Occipital lobe (tissue), 2 donors: ENCODE measurements around the gene TUBA4A. TPM values are rescaled to one million over a fixed set of nuclear protein-coding genes. Genes with fewer than 3 reads are reported as not detected.
"Not testable (repeated sequence)": the region's sequence is repeated elsewhere in the genome, so short reads cannot be mapped to it uniquely, and the experiment has no call there.

Experiments
- DNase-seq: peaks from one replicate; lab custom pipeline; 2025; lab: John Stamatoyannopoulos, UW
- total RNA-seq: library from RNA; depleted of rRNA; stranded (reverse); fragments of >200 nt; gene quantifications from one replicate; pipeline ENCODE4 v1.2.3, GENCODE V29; 2014

The TUBA4A gene
- total RNA-seq, 1 donor from 2014 or later: 2.7 TPM

- DNase-seq: no peak
Observed at GRCh38 chr2:219214141-219214540, 39.6 kb downstream of the TUBA4A start.

DNA sequence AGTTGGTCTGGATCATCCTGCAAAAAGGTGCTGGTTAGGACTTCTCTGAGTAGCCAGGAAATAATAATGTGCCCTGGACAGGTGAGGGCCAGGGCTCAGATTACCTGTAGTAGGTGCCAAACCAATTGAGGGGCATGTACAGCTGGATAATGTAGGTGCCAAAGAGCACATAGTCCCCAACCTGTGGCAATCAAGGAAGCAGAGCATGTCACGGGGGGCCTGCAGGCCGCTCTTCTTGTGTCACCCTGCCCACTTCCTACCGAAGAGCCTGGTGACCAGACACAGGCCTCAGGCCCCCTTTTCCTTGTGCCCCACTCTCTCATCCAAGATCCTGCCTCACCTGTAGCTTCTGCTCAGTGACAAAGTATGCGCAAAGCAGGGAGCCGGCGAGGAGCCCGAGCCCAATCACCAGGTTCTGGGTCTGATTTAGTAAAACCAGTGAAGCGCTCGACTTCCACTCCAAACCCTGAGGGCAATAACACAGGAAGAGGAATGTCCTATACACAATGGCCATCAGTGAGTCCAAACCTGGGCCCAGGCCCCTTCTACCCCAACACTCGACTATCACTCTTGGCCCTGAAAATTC is 40.1 kb downstream of the TUBA4A start:
- no peak for DNase-seq

GRCh38 chr2:219213026-219213415 is 40.7 kb downstream of the TUBA4A start:
- DNase-seq: no peak

GRCh38 chr2:219210886-219211362 is 42.8 kb downstream of the TUBA4A start:
- DNase-seq: no peak

DNA sequence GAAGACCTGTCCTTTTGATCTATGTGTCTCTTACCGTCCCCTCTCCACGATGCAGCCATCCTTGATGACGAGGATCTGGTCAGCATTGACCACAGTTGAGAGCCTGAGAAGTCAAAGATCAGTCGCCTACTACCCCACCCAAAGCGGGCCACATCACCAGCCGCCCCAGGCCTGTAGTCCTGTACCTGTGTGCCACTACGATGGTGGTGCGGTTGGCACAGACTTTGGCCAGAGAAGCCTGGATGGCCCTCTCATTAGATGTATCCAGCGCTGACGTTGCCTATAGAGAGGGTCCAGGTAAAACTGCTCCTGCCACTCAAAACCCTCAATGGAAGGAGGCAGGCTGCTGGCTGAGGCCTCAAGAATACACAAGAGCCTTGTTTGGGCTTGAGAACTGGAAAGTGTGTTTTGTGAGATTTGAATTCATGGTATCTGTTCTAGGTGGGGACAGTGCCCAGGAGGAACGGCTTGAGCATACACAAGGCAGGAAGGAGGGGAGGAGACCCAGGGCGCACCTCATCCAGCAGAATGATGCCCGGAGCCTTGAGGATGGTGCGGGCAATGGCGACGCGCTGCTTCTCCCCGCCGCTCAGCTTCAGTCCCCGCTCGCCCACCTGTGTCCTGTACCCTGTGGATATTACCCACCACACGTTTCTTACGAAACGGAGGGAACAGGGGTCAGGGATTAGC is 43.4 kb downstream of the TUBA4A start:
- no peak for DNase-seq

- DNase-seq: no peak
Observed at GRCh38 chr2:219209236-219210195, 44.2 kb downstream of the TUBA4A start.

DNA sequence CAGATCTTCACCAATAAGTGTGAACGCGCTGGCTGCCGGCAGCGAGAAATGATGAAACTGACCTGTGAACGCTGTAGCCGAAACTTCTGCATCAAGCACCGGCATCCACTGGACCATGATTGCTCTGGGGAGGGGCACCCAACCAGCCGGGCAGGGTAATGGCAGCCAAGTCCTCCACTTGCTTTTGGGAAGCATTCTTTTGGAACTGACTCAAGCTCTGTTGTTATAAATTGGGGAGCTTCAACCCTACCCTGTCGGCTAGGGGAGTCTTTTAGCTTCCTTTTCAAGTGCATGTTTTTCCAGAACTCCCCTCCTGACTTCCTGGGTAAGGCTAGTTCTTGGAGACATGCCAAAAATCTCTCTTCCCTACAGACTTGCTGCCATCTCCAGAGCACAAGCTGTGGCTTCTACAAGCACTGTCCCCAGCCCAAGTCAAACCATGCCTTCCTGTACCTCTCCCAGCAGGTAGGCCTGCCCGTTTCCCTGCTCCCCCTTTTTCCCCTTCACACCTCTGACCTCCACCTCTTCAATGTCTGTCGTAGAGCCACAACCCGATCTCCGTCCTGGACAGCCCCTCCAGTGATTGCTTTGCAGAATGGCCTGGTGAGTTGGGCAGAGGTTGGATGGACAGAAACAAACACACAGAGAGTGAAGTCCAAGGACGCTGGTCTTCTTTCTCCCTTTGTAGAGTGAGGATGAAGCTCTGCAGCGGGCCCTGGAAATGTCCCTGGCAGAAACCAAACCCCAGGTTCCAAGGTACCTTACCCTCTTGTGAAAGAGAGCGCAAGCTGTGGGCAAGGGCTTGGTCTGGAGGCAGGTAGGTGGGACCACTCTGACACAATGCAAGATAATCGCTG is 45.6 kb downstream of the TUBA4A start:
- no peak for DNase-seq

- no peak for DNase-seq
Observed at GRCh38 chr2:219207134-219207883, 46.4 kb downstream of the TUBA4A start.

- peak; percentile 91 for DNase-seq
Observed at GRCh38 chr2:219206328-219207133, 47.2 kb downstream of the TUBA4A start, which contains the start of gene ZFAND2B. Gene ZFAND2B, plus strand, starts transcription at chr2:219206782. Its CDS starts 206 bp downstream, at chr2:219206988.

DNA sequence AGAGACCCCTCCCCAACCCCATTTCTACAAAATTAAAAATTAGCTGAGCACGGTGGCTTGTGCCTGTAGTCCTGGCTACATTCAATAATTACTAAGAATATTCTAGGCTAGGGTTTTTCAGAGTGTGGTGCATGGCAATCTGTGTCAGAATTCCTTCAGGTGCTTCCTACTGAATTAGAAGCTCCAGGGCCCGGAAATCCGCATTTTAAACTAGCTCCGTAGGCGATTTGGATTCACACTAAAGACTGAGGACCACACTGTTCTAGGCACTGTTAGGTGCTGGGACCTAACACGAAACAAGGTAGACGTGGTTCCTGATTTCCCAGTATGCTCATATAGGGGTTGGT is 47.8 kb downstream of the TUBA4A start:
- no peak for DNase-seq

- no peak for DNase-seq
Observed at GRCh38 chr2:219205165-219205538, 48.6 kb downstream of the TUBA4A start.

- no peak for DNase-seq
Observed at GRCh38 chr2:219204425-219205164, 49.1 kb downstream of the TUBA4A start.

GRCh38 chr2:219201331-219201730 is 52.4 kb downstream of the TUBA4A start:
- DNase-seq: not testable (repeated sequence)

GRCh38 chr2:219200502-219201326 is 53.0 kb downstream of the TUBA4A start:
- not testable (repeated sequence) for DNase-seq
